ENCODE data around the gene PTPRS.

PTPRS gene

GRCh38 chr19:5293612-5294378 lies 46.8 kb downstream of the PTPRS start:
- Histone ChIP-seq H3K4me1 (ENCODE audit: control insufficient read depth, insufficient read depth, low read length, unreplicated experiment) (no peaks in the 10 kb centered on the region), H3K79me2 (ENCODE audit: control insufficient read depth, insufficient read depth, low read length, unreplicated experiment) (peaks cover 2% of the 10 kb centered on the region), H3K4me3 (ENCODE audit: low read depth, low read length) (peak overlapping the region; percentile 89), H2AFZ (ENCODE audit: low read length, unreplicated experiment) (peak overlapping the region; percentile 80), H3K27me3 (ENCODE audit: insufficient read depth, low read length) (no peaks in the 10 kb centered on the region), H3K36me3 (ENCODE audit: insufficient read depth, low read length) (no peaks in the 10 kb centered on the region), H3K27ac (ENCODE audit: low read depth, low read length) (no peak overlapping the region)

- Histone ChIP-seq H3K36me3 (ENCODE audit: insufficient read depth, low read length) (no peaks in the 10 kb centered on the region), H3K27ac (ENCODE audit: low read depth, low read length) (no peak overlapping the region), H2AFZ (ENCODE audit: low read length, unreplicated experiment) (peak overlapping the region; percentile 80), H3K79me2 (ENCODE audit: control insufficient read depth, insufficient read depth, low read length, unreplicated experiment) (peaks cover 6% of the 10 kb centered on the region), H3K4me3 (ENCODE audit: low read depth, low read length) (peak overlapping the region; percentile 89), H3K4me1 (ENCODE audit: control insufficient read depth, insufficient read depth, low read length, unreplicated experiment) (no peaks in the 10 kb centered on the region), H3K27me3 (ENCODE audit: insufficient read depth, low read length) (no peaks in the 10 kb centered on the region)
Measured at GRCh38 chr19:5292822-5293611, 47.6 kb downstream of the PTPRS start.

GRCh38 chr19:5292453-5292821 lies 48.2 kb downstream of the PTPRS start:
- no peaks in the 10 kb centered on the region for H3K27me3 ChIP-seq (ENCODE audit: insufficient read depth, low read length)

GRCh38 chr19:5291588-5292193 lies 48.9 kb downstream of the PTPRS start:
- no peaks in the 10 kb centered on the region for H3K27me3 ChIP-seq (ENCODE audit: insufficient read depth, low read length)
- no peaks in the 10 kb centered on the region for H3K36me3 ChIP-seq (ENCODE audit: insufficient read depth, low read length)
- peak overlapping the region; percentile 89; the same call in 1 of the 2 replicates for H3K4me3 ChIP-seq (ENCODE audit: low read depth, low read length)
- peaks cover 6% of the 10 kb centered on the region for H3K79me2 ChIP-seq (ENCODE audit: control insufficient read depth, insufficient read depth, low read length, unreplicated experiment)
- no peak overlapping the region for H2AFZ ChIP-seq (ENCODE audit: low read length, unreplicated experiment)
- peaks cover 3% of the 10 kb centered on the region for H3K4me1 ChIP-seq (ENCODE audit: control insufficient read depth, insufficient read depth, low read length, unreplicated experiment)
- H3K27ac ChIP-seq (ENCODE audit: low read depth, low read length): no peak overlapping the region

More at GRCh38 chr19:5292453-5292821, 48.2 kb downstream of the PTPRS start:
- Histone ChIP-seq H3K79me2 (ENCODE audit: control insufficient read depth, insufficient read depth, low read length, unreplicated experiment) (peaks cover 6% of the 10 kb centered on the region), H3K4me1 (ENCODE audit: control insufficient read depth, insufficient read depth, low read length, unreplicated experiment) (peaks cover 2% of the 10 kb centered on the region), H3K27ac (ENCODE audit: low read depth, low read length) (no peak overlapping the region), H3K36me3 (ENCODE audit: insufficient read depth, low read length) (no peaks in the 10 kb centered on the region), H3K4me3 (ENCODE audit: low read depth, low read length) (peak overlapping the region; percentile 89), H2AFZ (ENCODE audit: low read length, unreplicated experiment) (no peak overlapping the region)
